ENCODE measurements around the gene ELFN1.

The ELFN1 gene

DNA sequence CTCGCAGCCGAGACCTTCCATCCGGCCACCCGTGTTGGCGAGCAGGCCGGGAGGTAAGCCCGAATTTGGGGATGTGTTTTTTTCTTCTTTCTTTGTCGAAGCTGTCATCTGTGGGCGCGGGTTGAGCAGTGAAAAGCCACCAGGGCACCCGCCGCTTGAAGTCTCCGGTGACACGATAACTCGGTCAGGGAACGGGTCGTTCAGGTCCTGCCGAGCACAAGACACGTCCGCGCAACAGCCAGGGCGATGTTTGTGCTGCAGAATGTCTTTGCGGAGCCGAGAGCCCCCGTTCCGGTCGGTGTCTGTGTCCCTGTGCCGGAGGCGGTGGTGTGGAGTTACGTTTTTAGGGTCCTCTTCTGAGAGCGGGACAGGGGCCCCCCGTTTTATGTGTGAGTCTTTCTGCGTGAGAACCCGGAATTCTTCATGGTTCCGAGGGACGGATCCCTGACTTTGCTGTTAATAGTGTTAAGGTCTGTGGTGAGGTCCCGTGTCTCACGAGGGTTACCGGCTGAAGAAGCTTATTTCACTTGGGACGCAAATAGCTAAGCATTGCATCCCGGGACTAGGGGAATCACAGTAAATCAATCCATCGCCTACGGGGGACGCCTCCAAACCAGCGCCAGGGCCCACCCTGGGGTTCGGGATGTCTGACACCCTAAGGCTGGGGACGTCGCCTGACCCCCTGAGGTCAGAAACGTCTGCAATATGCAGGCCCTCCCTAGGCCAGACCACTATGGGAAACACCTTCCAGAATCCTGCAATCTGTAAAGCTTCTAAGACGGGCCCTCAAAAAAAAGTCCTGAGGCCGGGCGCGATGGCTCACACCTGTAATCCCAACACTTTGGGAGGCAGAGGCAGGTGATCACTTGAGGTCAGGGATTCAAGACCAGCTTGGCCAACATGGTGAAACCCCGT, 99.5 kb downstream of the ELFN1 start:
- FAIRE-seq = no peak
- DNase-seq (ENCODE audit: insufficient read length, low spot score) = no peak

DNA sequence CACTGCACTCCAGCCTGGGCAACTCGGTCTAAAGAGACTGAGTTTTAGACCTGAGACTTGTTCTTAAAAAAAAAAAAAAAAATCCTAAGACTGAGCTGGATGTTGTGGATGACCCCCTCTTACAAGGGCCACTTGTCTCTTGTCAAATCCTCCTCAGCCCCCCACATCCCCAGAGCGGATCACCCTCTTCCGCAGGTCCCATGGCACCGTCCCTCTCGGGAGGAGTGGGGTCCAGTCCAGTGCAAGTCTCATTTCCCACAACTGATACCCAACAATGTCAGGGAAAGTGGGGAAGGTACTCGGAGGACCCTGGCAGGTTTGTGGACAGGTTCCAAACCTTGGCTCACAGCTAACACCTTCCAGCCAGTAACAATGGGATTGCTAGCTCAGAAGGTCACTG, 100.3 kb downstream of the ELFN1 start:
- DNase-seq (ENCODE audit: insufficient read length, low spot score) (no peak), FAIRE-seq (no peak)

DNA sequence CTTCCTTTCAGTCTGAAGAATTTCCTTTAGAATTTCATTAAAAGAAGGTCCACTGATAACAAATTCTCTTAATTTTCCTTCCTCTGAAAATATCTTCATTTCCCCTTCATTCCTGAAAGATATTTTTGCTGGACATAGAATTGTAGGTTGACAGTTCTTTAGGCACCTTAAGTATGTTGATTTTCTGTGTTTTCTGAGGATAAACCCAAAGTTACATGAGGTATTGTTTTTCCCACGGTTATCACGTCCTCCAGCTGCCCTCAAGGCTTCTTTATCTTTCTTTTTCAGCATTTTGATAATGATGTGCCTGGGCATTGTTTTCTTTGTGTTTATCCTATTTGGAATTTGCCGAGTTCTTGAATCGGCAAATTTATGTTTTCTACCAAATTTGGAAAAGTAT, 105.3 kb downstream of the ELFN1 start:
- no peak for DNase-seq (ENCODE audit: insufficient read length, low spot score)
- no peak for FAIRE-seq

DNA sequence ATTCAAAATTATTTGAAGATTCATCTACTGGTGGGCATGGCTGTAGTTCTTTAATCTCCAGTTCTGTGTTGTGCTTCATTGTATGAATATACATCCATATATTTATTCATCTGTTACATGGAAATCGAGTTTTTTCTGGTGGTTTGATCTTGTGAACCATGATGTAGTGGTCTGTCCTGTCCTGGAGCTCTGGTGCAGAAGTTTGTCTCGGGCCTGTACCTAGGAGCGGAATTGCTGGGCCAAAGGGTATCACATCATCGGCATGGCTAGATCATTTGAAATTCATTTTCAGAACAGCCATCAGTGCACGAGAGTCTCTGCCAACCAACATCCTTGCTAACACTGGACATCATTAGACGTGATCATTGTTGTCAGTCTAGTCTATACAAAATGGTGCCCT, 107.0 kb downstream of the ELFN1 start:
- FAIRE-seq (no peak), DNase-seq (ENCODE audit: insufficient read length, low spot score) (no peak)

DNA sequence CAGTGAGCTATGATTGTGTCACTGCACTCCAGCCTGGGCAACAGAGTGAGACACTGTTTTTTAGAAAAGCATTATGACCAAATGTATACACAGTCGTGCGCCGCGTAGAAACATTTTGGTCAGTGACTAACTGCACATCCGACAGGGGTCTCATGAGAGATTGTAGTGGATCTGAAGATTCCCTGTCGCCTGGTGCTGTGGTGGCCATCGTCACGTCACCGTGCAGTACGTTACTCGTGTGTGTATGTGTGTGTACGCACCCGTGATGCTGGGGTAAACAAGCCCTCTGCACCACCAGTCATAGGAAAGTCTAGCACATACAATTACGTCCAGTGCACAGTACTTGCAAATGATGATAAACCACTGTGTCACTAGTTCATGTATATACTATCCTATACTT, 109.4 kb downstream of the ELFN1 start:
- FAIRE-seq = peak; percentile 52
- no peak for DNase-seq (ENCODE audit: insufficient read length, low spot score)

DNA sequence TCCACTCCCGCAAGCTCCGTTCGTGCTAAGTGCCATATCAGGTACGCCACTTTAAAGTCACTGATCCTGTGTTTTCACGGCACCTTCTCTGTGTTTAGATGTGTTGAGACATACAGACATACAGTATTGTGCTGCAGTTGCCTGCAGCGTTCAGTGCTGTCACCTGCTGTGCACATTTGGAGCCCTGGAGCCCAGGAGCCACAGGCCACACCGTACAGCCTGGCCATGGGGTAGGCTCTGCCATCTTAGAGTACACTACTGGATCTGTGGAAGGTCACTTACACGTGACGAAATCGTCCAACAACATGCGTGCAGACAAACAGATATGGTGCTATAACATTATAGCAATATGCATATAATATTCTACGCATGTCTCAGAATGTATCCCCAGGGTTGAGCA, 111.3 kb downstream of the ELFN1 start:
- DNase-seq (ENCODE audit: insufficient read length, low spot score) = no peak
- FAIRE-seq = no peak

DNA sequence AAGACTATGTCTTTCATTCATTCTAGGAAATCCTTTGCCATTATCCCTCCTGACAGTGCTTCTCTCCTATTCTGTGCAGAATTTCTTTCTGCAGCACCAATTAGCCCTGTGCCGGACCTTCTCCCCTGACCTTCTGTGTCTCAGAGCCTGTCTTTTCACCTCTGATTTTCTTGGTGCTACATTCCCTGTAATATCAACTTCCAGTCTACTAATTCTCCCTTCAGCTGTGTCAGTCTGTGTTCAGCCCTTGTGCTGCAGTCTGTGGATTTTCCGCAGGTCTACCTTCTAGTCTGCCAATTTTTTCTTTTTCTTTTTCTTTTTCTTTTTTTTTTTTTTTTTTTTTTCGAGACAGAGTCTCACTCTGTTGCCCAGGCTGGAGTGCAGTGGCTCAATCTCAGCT, 115.8 kb downstream of the ELFN1 start:
- FAIRE-seq (no peak), DNase-seq (ENCODE audit: insufficient read length, low spot score) (no peak)

DNA sequence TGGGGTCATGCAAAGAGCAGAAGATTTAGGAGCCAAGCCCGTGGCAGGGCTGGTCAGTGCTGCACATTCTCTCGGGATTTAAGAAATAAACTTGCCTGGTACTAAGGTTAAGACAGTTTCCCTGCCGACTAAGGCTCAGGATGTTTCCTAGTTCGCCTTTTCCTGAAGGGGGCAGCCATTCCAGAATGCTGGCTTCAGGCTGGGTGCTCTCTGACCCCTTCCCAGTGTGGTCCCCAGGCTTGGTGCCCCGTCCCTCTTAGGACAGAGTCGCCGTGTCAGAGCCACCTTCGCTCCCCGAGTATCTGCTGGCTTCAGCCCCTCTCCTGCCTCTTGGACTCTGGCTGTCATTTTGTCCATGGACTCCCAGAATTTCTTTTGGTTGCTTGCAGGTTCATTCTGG, 117.2 kb downstream of the ELFN1 start:
- FAIRE-seq = no peak

DNA sequence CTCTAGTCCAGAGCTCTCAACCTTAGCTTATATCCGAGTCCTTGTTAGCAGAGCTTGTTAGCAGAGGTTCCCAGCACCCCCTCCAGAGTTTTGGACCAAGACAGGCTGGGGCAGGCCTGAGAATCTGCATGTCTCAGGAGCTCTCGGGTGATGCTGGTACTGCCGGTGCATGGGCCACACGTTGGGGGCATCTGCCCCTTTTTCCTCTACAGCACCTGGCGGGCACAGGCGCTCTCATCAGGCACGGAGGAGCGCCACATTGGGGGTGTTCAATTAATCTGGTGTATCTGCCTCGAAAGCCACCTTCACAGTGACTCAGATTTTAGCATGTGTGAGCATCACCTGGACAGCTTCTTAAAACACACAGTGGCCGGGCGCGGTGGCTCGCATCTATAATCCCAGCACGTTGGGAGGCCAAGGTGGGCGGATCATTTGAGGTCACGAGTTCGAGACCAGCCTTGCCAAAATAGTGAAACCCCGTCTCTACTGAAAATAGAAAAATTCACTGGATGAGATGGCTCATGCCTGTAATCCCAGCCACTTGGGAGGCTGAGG, 117.7 kb downstream of the ELFN1 start:
- DNase-seq (ENCODE audit: insufficient read length, low spot score) = no peak

More for the DNA sequence above, 117.2 kb downstream of the ELFN1 start:
- DNase-seq (ENCODE audit: insufficient read length, low spot score) = no peak

DNA sequence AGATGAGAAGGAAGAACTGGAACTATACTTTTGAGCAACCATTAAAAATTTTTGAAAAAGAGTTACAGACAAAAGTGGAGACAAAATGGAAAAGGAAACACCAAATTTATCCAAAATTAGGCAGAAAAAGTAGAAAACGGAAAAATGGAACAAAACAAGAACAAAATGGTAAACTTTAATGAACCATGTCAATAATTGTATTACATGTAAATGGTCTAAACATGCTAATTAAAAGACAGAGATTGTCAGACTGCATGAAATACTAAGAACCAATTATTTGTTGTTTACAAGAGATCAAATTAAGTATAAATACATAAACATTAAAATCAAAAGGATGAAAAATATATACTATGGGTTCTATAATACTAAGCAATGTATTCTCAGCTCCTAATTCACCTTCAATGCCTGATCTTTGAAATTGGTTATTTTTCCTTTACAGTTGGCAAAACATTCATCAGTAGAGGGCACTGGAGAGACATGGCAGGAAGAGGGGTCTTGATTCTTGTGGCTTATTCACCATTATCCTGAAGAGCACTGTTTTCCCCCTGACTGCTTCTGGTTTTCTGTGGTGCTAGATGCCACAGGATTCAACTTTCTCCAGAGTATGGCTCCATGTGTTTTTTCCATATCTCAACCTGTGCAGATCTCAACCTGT, 124.9 kb downstream of the ELFN1 start:
- FAIRE-seq = no peak
- no peak for DNase-seq (ENCODE audit: insufficient read length, low spot score)

More for the DNA sequence above, 117.7 kb downstream of the ELFN1 start:
- FAIRE-seq = no peak
